Vagina (tissue), 2 donors: ENCODE data around the gene DNER. TPM values are rescaled to one million over a fixed set of nuclear protein-coding genes. Genes with fewer than 3 reads are reported as not detected.

Source experiments
- DNase-seq, 2 donors: peaks; one replicate each; pipeline ENCODE4 v3.0.0-alpha.2; 2017; ENCODE audit errors: extremely low spot score in 2 of 2
- H3K27ac ChIP-seq: fragments of 200-600 bp; sonication (generic); one replicate; pipeline ENCODE4 v1.5.1; 2019
- H3K27me3 ChIP-seq: fragments of 200-600 bp; sonication (generic); one replicate; pipeline ENCODE4 v1.5.1; 2019
- H3K36me3 ChIP-seq, 2 donors: fragments of 200-600 bp; sonication (generic); one replicate each; pipeline ENCODE4 v1.5.1; 2017 to 2019
- H3K4me1 ChIP-seq: fragments of 200-600 bp; sonication (generic); one replicate; pipeline ENCODE4 v1.5.1; 2019
- H3K4me3 ChIP-seq, 2 donors: fragments of 200-600 bp; sonication (generic); 1 replicate in 1 of 2; 2 replicates in 1 of 2; pipeline ENCODE4 v1.5.1; 2016 to 2019
- H3K9me3 ChIP-seq: fragments of 200-600 bp; sonication (generic); one replicate; pipeline ENCODE4 v1.5.1; 2019
- CTCF ChIP-seq, 3 experiments: fragments of 450-650 bp in 2 of 3; fragments of 200-600 bp in 1 of 3; sonication (generic) in 1 of 3; IDR thresholded peaks; one replicate each; pipeline ENCODE4 v1.5.1; 2017 to 2019; ENCODE audit warnings: antibody characterized with exemption in 3 of 3, mild to moderate bottlenecking in 2 of 3, moderate library complexity in 2 of 3
- POLR2A ChIP-seq, 2 donors: fragments of 450-650 bp; IDR thresholded peaks; one replicate each; pipeline ENCODE4 v1.6.1; 2017; ENCODE audit warnings: antibody characterized with exemption in 2 of 2, mild to moderate bottlenecking in 2 of 2, moderate library complexity in 2 of 2
- POLR2AphosphoS5 ChIP-seq, 2 donors: sonication (generic); formaldehyde crosslinking; IDR thresholded peaks; one replicate each; pipeline ENCODE4 v1.9.0; 2017; ENCODE audit warnings: antibody characterized with exemption in 2 of 2, mild to moderate bottlenecking in 2 of 2, low read depth in 1 of 2; ENCODE audit not compliant: insufficient read depth in 1 of 2
- intact Hi-C: fragments of 100-400 bp; cut with DNase I; formaldehyde crosslinking; loops from one replicate; pipeline ENCODE4 v1.15.1; 2023
- total RNA-seq: library from RNA; depleted of rRNA; stranded (reverse); fragments of >200 nt; gene quantifications from one replicate; pipeline ENCODE4 v1.2.3, GENCODE V29; 2016

DNER gene
- total RNA-seq, 1 donor from 2014 or later = 11.3 TPM

- H3K36me3 ChIP-seq = no peaks in the 10 kb centered on the region
- no peak for TF ChIP-seq POLR2A (IDR thresholded peaks at IDR 0.05)
- TF ChIP-seq CTCF (IDR thresholded peaks at IDR 0.05) = no peak
- no peak for TF ChIP-seq POLR2AphosphoS5 (IDR thresholded peaks at IDR 0.05; ENCODE audit: insufficient read depth in 1 of 2, low read depth in 1 of 2)
- no peaks in the 10 kb centered on the region for H3K27me3 ChIP-seq
- intact Hi-C loops = loop anchor here (5.0 kb wide), 1 partner anchor 620 kb away; no protein-coding TSS in a partner anchor
- no peaks in the 10 kb centered on the region for H3K9me3 ChIP-seq
- no peak overlapping the region for H3K4me3 ChIP-seq
- peaks cover 17% of the 10 kb centered on the region for H3K4me1 ChIP-seq
- no peak overlapping the region for H3K27ac ChIP-seq
- DNase-seq = no peak
Observed at GRCh38 chr2:229346816-229347540, 367.4 kb downstream of the DNER start.

- Histone ChIP-seq H3K27me3 (no peaks in the 10 kb centered on the region), H3K27ac (peak overlapping the region; percentile 85), H3K9me3 (no peaks in the 10 kb centered on the region), H3K4me1 (peaks cover 17% of the 10 kb centered on the region), H3K36me3 (no peaks in the 10 kb centered on the region), H3K4me3 (no peak overlapping the region)
- DNase-seq = no peak
- intact Hi-C loops = loop anchor here (5.0 kb wide), 1 partner anchor 622 kb away; no protein-coding TSS in a partner anchor
- TF ChIP-seq POLR2AphosphoS5 (IDR thresholded peaks at IDR 0.05; ENCODE audit: insufficient read depth in 1 of 2, low read depth in 1 of 2) (no peak), POLR2A (IDR thresholded peaks at IDR 0.05) (no peak), CTCF (IDR thresholded peaks at IDR 0.05) (no peak)
Observed at GRCh38 chr2:229344955-229345354, 369.4 kb downstream of the DNER start.

- TF ChIP-seq POLR2AphosphoS5 (IDR thresholded peaks at IDR 0.05; ENCODE audit: insufficient read depth in 1 of 2, low read depth in 1 of 2) (peak in 1 of 2 donors; percentile 86), POLR2A (IDR thresholded peaks at IDR 0.05) (no peak), CTCF (IDR thresholded peaks at IDR 0.05) (no peak)
- no peak for DNase-seq
- H3K27me3 ChIP-seq = no peaks in the 10 kb centered on the region
- intact Hi-C loops = no loop called here
- no peaks in the 10 kb centered on the region for H3K36me3 ChIP-seq
- no peaks in the 10 kb centered on the region for H3K9me3 ChIP-seq
- no peak overlapping the region for H3K4me3 ChIP-seq
- H3K27ac ChIP-seq = peak overlapping the region; percentile 85
- H3K4me1 ChIP-seq = peaks cover 17% of the 10 kb centered on the region
Observed at GRCh38 chr2:229344151-229344551, 370.2 kb downstream of the DNER start.

GRCh38 chr2:229343661-229344060 lies 370.7 kb downstream of the DNER start:
- intact Hi-C loops = no loop called here
- H3K4me1 ChIP-seq = peaks cover 17% of the 10 kb centered on the region
- no peak overlapping the region for H3K4me3 ChIP-seq
- DNase-seq = no peak
- H3K27me3 ChIP-seq = no peaks in the 10 kb centered on the region
- no peaks in the 10 kb centered on the region for H3K9me3 ChIP-seq
- TF ChIP-seq CTCF (IDR thresholded peaks at IDR 0.05) = no peak
- no peak for TF ChIP-seq POLR2A (IDR thresholded peaks at IDR 0.05)
- TF ChIP-seq POLR2AphosphoS5 (IDR thresholded peaks at IDR 0.05; ENCODE audit: insufficient read depth in 1 of 2, low read depth in 1 of 2) = no peak
- no peaks in the 10 kb centered on the region for H3K36me3 ChIP-seq
- peak overlapping the region; percentile 85 for H3K27ac ChIP-seq

- Histone ChIP-seq H3K27me3 (no peaks in the 10 kb centered on the region), H3K4me1 (peaks cover 17% of the 10 kb centered on the region), H3K27ac (no peak overlapping the region), H3K4me3 (no peak overlapping the region), H3K9me3 (no peaks in the 10 kb centered on the region), H3K36me3 (no peaks in the 10 kb centered on the region)
- intact Hi-C loops = no loop called here
- DNase-seq = no peak
- no peak for TF ChIP-seq CTCF (IDR thresholded peaks at IDR 0.05)
- no peak for TF ChIP-seq POLR2AphosphoS5 (IDR thresholded peaks at IDR 0.05; ENCODE audit: insufficient read depth in 1 of 2, low read depth in 1 of 2)
- TF ChIP-seq POLR2A (IDR thresholded peaks at IDR 0.05) = no peak
Observed at GRCh38 chr2:229342376-229342775, 372.0 kb downstream of the DNER start.
